ENCODE data around the gene CYTH1. TPM values are rescaled to one million over a fixed set of nuclear protein-coding genes. Genes with fewer than 3 reads are reported as not detected.

Gene CYTH1
- total RNA-seq, 1 donor from 2014 or later = 34.0 TPM

- intact Hi-C loops (cut with DNase I) = no loop called here
- DNase-seq (ENCODE audit: missing footprints) (no peak), ATAC-seq (no peak)
Measured at GRCh38 chr17:78629436-78629995, 152.6 kb downstream of the CYTH1 start.

- no peak for ATAC-seq
- no peak for DNase-seq (ENCODE audit: missing footprints)
- intact Hi-C loops (cut with DNase I) = no loop called here
Measured at GRCh38 chr17:78628547-78629435, 153.3 kb downstream of the CYTH1 start.

- intact Hi-C loops (cut with DNase I) = no loop called here
- no peak for ATAC-seq
- no peak for DNase-seq (ENCODE audit: missing footprints)
Measured at GRCh38 chr17:78624324-78625151, 157.5 kb downstream of the CYTH1 start.

Other genes starting within 250 kb of the CYTH1 start
- gene DNAH17, start 204.9 kb downstream of the CYTH1 start, total RNA-seq = not detected
- 18.4 TPM for gene USP36, start 58.5 kb upstream of the CYTH1 start, total RNA-seq
- gene CEP295NL, start 120.9 kb upstream of the CYTH1 start, total RNA-seq = 0.60 TPM
- 138 TPM for gene TIMP2, start 143.1 kb upstream of the CYTH1 start, total RNA-seq
- 611 TPM for gene LGALS3BP, start 197.7 kb upstream of the CYTH1 start, total RNA-seq
- gene CANT1, start 227.5 kb upstream of the CYTH1 start, total RNA-seq = 31.1 TPM
- gene C1QTNF1, start 241.9 kb upstream of the CYTH1 start, total RNA-seq = 240 TPM

All from Right ventricle myocardium inferior (tissue), 1 donor.